Stimulated activated CD4-positive, alpha-beta T cell treated with anti-CD3 and anti-CD28 coated beads, Interleukin-15, amount 100 ng/mL, for 48 hours (primary cell): ENCODE results near the gene SEMA3E.
"Not testable (repeated sequence)": the region's sequence is repeated elsewhere in the genome, so short reads cannot be mapped to it uniquely, and the experiment has no call there.

Experiments used
- DNase-seq, 2 donors: peaks; one replicate each; pipeline ENCODE4 v3.0.0-alpha.2; 2020; ENCODE audit warnings: low read depth in 2 of 2

Gene SEMA3E

DNA sequence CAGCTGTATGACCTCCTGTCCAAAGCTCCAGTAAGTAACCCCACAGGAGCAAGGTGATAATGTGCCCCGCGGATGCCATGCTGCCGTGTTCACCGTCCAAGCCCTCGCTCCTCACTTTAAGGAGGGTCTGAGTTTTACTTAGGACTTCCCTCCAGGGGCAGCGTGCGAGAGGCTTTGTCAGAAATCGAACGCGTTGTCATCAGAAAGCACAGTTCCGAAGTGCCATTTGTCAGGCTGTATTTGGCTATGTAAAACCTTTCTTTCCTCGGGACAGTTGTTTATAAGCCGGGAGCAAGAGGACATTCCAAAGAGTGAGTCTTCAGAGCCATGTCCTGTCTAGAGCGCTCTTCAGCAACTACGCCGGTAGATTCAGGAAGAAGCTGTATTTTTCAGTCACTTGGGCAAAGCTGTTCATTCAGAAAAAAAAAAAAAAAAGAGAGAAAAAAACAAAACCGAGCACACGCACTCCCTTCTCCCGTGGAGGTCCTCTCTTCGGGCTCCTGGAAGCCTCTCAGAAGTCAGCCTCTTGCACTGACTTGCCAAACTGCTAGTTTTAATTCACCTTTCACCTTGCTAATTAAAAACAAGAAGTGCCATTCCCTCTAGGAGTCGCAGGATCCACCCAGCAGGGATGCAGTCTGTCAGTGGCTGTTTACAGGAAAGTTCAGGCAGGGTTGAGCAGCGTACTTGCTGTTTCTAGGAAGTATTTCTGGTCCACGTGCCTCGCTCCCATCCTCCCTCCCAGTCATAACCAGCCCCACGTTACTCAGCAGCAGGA lies at the start of gene SEMA3E:
TSS of gene SEMA3E (minus strand) at position 676 of the 778 bp plus-strand sequence.
- no peak for DNase-seq

DNA sequence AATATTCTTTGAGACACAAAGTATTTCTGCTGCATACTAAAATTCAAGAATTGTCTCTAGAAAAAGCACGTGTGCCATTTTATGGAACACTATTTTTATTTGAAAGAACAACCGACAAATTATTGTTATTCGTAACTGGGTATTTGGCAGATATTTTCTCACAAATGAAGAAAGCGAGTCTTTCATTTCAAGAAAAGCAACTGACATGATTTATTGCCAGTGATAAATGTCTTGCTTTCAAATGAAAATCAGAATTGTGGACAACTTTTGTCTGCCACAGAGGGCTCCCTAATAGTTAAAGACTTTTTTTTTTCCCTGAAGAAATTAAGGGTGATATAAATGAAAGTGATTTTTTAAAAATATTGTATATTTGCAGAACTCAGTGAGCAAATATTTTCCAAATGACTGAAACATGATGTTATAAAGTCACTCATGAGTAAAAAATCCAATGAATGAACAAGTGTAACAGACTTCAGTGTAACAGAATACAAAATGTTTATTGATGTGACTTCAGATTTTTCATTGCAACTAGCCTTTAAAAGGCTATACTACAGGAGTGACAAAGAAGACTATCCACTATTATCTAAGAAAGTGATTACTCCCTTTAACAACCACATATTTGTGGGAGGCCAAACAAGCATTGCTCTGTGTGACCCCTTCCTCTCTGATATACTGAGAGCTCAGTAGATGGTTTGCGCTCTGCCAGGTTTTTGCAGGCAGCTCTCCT lies 49.0 kb upstream of the SEMA3E start:
- DNase-seq = no peak

DNA sequence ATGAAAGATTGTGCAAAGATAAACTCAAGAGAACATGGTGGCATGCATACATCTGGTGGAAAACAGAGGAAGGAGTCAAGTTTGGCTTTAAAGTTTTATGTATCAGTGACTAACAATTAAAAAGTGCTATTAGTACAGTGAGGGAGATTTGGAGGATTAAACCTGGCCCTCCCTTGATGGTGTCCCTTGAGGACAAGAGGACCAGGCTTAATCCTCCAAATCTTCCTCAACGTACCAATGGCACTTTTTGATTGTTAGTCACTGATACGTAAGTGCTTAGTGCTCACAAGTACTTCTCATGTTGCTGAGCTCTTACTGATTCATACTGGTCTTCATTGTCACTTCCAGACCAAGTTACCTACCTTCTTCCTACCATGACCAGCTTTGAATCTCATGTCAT lies 47.2 kb upstream of the SEMA3E start:
- DNase-seq = no peak

DNA sequence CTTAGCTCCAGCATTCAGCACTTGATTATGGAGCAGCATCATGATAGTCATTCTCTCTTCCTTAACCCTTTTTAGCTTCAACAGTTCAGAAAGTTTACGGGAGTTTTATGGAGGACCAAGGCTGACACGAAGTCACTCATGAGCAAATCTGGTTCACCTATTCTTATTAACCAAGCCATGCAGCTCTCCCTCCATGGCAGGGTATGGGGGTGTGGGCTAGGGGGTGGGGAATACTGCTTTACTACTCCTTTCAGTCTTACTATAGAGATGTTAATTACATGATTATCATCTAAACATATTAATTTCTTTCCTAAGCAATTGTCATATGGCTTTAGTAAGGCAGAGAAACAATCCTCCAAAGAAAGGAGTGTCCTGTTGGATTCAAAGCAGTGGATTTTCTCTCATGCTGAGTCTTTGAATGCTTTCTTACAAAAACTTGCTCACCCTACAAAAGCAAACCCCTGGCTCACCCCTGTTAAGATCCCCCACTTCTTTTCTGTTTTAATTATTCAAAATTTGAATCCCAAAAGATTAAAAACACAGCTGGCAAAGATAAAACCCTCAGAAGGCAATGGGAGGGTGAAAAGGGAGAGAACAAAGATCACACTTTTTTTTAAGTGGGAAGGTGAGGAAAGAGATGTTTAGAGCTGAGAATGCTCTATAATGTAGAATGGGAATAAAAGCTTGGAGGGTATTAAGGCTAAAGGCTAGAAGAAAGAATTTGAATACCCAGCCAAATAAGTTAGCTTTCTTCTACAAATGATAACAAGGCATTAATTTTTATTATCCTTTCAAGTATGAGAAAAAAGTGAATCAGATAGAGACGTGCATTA lies 46.4 kb upstream of the SEMA3E start:
- DNase-seq = no peak

DNA sequence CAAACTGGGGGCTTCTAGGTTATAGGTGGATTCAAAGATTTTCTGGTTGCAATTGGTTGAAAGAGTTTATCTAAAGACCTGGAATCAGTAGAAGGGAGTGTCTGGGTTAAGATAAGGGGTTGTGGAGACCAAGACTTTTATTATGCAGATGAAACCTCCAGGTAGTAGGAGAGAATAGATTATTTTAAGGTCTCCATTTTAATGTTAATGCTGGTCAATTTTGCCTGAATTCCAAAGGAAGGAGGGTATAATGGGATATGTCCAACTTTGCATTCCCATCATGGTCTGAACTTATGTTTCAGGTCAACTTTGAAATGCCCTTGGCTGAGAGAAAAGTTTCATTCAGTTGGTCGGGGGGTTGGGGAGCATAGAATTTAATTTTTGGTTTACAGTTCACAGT lies 44.3 kb upstream of the SEMA3E start:
- no peak for DNase-seq

DNA sequence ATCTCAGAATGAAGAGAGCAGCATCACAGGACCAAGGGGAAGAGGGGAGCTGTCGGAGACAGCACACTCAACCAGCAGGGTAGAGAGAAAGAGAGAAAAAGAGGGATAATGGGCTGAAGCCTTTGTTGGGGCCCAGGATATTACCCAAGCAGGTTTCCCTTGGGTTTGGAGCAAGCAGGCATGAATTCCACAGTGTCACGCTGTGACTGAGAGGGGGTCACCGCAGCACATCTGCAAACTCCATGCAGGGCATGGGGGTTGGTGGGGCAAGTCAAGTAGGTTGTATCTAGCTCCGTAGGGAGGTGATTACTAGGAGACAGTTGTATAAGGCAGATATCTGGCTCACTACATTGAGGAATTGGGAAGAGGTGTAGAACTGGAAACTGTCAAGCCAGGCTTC lies 42.2 kb upstream of the SEMA3E start:
- no peak for DNase-seq

DNA sequence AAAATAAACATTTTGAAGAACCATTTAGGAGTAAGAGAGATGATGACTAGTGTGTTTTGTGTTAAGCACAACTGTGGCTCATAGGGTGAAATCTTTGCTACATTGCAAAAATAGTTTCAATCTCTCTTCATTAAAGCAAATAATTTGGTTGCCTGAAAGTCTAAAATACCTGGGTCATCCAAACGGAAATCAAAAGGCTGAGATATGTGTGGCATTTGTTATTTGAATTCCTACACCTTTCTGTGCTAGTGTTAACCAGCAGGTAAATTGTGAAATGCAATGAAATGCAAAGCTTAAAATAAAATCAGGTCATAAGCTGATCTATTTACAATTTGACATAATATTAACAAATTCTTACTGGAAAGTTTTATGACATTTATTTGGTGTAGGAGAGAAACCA lies 40.9 kb upstream of the SEMA3E start:
- DNase-seq = no peak

DNA sequence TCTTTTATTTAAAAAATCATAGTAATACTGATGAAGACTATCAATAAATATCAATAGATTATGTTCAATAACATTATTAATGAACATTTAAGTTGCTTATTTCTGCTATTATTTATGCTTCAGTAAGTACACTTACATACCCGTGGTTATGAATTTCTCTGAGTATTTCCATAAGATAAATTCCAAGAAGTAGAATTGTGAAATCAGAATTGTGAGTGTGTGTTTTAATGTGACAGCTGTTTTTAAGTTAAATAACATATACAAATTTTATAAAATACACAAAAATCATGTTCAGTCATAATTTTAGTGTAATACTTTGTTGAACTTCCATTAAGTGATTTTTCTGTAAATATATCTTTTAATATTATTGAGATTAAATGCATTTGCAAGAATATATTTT lies 37.5 kb upstream of the SEMA3E start:
- DNase-seq = no peak

DNA sequence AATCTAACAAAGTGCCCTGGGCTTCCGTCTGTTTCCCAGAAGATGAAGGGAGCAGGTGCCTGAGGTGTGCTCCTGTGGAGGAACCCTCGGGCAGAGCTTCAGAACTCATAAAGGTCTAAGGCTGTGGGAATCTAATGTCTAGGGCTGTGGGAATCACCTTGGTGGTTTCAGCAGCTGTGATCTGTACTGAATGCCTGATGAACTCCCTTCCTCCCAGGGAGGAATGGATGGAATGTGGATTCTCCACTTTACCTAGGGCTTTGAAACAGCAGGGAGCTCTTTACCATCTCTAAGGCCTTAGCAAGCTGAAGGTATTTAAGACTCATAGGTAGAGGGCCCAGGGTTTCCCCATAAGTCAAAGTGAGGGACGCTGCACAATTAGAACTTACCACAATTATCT lies 36.0 kb upstream of the SEMA3E start:
- no peak for DNase-seq

DNA sequence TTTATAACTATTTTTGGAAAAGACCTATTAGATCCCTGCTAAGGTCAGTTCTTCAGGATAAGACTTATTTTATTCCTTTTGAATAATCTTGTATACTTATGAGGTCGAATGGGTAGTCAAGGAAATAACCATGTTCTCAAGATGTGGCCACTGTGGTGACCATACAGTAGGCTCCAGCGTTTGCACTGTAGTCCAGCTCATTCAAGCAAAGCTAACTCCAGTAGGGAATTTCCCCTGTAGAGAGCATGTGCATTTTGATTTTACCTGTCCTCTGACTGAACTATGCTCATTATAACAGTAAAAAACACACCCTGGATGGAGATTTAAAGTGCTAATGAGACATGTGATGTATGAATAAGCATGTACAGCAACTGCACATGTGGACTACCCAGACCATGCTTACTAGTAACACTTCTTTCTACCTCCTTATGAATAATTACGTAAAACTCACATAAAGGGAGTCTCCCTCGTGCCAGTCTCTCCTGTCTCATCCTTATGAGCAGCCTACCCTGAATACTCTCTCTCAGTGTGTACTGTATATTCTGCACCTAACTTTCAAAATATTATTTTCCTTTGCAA lies 32.4 kb upstream of the SEMA3E start:
- DNase-seq = no peak

DNA sequence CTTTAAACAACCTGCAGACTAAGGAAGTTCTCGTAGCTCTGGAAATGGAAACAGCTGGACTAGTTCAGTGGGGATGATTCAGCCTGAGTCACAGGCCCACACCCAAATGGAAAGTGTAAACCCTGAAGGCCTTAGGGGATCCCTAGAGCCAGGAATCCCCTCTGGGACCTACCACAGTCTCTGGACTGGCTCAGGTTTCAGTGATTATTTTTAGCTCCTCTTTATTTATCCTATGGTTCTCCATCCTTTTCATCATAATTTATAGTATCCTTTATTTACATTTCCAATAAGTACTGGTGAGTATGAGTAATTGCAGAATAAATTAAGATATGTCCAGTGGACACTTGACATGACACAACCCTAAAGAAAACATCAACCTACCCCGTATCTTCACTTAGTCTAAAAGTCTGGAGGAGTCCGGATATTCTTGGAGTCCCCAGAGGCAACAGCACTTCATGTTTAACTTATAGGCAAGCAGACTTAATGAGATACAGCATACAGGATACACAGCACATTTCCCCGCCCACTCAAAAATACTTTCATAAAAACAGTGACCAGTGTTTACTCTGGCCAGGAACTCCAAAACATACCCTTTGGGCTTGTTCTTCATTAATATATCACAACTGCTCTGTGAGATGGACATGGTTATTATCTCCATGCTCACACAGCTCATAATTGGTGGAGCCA lies 28.4 kb upstream of the SEMA3E start:
- no peak for DNase-seq

DNA sequence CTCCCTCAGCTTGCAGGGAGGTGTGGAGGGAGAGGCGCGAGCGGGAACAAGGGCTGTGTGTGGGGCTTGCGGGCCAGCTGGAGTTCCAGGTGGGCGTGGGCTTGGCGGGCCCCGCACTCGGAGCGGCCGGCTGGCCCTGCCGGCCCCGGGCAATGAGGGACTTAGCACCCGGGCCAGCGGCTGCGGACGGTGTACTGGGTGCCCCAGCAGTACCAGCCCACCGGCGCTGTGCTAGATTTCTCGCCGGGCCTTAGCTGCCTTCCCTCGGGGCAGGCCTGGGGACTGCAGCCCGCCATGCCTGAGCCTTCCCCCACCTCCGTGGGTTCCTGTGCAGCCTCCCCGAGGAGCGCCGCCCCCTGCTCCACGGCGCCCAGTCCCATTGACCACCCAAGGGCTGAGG lies 24.4 kb upstream of the SEMA3E start:
- not testable (repeated sequence) for DNase-seq

DNA sequence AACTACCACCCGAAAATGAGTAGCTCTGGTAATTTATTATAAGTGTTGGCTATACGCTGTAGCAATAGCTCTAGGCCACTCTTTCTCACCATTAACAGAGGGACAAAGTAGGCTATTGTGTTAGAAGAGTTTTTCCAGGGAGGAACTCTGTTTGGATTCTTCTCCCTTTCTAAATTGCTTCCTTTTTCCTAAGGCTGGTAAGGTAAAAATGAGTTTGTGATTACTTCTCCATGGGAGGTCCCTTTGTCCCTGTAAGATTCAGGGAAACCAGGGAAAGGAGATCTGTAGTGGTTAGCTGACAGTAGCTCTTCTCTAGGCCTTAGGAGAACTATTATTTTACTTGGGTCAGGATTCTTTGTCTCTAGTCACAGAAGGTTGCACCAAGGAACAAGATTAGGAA lies 23.2 kb upstream of the SEMA3E start:
- no peak for DNase-seq

DNA sequence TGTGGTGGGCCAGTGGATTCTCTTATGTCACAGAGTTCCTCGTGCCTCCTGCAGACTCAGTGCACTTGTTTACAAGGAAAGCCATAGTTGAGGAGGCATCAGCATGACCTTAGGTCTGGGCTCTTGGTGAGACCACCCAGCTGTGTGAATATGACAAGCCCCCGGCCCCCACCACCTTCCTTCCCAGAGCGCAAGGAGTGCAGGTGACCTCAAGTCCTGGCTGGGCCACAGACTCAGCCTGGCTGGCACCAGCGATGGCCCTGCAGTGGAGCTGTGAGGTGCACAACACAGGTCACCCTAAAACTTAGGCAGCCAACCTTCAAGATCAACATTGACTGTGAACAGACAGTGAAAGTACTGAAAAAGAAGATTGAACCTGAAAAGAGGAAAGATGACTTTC lies 14.2 kb upstream of the SEMA3E start:
- DNase-seq = no peak

DNA sequence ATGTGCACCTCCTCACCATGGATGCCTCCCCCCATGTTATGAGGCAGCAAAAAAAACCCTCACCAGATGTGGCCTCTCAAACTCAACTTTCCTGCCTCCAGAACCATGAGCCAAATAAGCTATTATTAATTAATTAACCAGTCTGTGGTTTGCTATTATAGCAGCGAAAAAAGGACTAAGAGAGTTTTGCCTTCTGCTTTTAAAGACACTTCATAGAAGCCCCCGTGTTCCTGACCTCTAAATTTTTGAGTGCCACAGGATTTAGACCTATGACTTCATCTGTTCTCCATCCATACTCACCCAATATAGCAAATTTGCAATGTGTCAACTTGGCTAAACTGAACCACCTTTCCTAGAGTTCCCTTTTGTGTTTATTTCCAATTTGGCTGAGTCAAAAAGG lies 9.2 kb upstream of the SEMA3E start:
- no peak for DNase-seq

DNA sequence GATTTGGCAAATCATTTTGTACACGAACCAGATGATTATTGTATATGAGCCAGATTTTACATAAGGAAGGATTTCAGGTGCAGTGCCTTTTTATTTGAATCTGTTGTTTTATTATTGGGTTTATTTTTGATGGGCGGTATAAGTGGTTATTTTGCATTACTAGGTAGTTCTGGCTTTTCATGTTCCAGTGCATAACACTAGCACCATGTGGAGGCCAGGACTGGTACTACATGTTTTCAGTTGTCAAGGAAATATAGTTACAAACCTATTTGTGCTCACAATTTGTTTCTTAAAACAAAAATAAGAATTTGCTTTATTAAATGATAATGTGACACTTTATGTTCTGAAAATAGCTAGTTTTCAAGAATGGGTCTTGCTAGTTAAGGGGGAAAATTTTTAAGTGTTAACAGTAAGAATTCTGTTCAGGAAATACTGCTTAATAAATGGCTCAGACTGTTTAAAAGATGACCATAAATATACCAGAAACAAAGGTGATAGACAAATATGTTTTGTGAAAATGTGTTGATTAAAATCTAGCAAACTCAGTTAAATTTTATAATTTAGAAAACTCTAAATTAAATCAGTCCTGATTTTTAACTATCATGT lies 7.1 kb upstream of the SEMA3E start:
- DNase-seq = no peak

DNA sequence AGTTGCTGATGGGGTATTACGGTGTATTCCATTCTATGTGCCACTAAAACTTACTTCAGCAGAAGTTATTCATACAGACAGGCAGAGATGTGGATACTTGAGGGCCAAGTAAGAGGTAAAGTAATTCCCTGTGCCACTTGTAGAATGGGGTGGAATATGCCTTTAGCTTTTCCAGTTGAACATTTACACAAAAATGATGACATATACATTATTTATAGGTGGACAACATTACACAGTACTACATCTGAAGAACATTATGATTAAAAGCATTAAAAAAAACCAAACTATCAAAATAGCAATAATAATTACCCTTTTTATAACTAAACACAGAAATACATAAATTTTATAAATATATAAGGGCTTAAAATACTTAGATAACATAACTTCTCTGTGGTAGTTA lies 3.5 kb upstream of the SEMA3E start:
- DNase-seq = no peak

DNA sequence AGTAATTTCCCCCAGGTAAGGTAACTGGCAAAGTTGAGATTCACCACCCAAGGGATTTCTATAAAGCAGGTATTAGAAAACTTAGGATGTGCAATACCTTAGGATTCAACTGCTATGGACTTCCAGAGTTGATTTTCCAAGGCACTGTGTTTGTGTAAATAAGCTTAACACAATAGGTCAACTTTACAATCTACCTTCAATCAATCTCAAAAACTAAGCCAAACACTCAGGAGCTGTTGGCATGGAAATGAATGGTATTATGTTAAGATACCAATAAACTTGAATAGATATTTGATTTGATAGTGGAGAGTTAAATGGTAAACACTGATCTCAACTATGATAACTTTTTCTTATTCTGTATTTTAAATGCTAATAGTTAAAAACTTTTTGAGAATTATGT lies 762 bp upstream of the SEMA3E start:
- no peak for DNase-seq

DNA sequence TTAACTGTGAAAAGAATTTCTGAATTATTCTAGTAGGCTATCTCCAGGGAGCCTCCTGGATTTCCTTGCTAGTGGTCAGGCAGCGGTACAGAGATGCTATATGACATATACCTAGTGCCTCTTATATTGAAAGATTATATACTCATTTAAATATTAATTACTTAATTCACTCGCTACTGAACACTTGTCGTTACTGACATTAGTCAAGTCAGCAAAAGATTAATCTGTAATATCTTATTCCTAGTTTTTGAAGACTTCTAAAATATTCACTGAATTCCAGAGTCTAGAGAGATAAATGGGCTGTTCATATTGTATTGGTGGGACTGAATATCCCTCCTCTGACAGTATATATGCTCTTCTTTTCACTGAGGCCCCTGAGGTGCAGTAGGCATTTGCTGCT lies 2.9 kb downstream of the SEMA3E start:
- DNase-seq = no peak

DNA sequence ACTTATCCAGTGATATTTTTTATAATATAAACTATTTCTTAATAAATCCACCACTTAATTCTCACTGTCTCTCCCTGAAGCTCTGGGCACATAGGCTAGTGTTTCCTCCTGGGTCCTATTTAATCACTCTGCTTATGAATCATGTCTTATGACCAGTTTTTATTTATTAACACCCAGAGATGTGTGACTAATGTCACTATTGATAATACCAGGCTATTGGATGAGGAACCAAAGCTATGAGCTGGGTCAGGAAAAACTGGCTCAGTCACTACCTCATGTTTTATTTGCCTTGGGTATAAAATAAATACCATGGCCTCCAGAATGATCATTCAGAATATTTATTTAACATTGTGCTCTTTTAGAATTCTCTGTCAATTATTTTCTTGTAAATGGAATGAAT lies 5.2 kb downstream of the SEMA3E start:
- DNase-seq = no peak

DNA sequence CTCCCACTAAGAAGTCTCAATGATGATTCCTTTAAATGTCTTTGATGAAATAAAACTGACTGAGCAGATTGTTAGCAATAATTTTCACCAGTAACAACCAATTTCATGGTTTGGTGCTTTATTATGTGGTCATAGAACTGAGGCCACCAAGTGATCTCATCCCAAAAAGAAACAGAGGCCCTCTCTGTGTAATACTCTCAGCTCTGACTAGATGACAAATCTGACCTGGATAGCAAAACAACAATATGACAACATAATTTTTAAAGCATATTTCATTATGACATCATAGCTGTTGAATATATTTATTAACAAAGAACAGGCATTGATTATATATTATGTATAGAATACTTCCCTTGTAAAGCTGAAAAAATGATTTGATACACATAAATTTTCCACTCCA lies 5.9 kb downstream of the SEMA3E start:
- DNase-seq = no peak
